Astrocyte of the spinal cord (primary cell): ENCODE results near the gene IGSF3.

ENCODE experiments used
- DNase-seq: peaks from one replicate; pipeline ENCODE4 v3.0.0; 2011; ENCODE audit warnings: low read depth, low spot score
- H3K4me3 ChIP-seq: 2 replicates; pipeline ENCODE4 v1.5.1; 2011; ENCODE audit warnings: low read depth, mild to moderate bottlenecking, low read length, moderate library complexity
- CTCF ChIP-seq: IDR thresholded peaks from 2 replicates; pipeline ENCODE4 v1.5.1; 2012; ENCODE audit warnings: low read depth, mild to moderate bottlenecking, low read length, inconsistent platforms
- in situ Hi-C: cut with HindIII; loops from 2 replicates; pipeline ENCODE4 v1.10.0; 2017; ENCODE audit warnings: low sequenced_read_pairs

The IGSF3 gene

GRCh38 chr1:116676291-116676690 is 8.8 kb upstream of the IGSF3 start:
- TF ChIP-seq CTCF = no peak
- DNase-seq = no peak
- no peak overlapping the region for H3K4me3 ChIP-seq

GRCh38 chr1:116674751-116675150 is 7.2 kb upstream of the IGSF3 start:
- no peak overlapping the region for H3K4me3 ChIP-seq
- in situ Hi-C loops = no loop called here
- no peak for DNase-seq
- no peak for TF ChIP-seq CTCF

More at GRCh38 chr1:116676291-116676690, 8.8 kb upstream of the IGSF3 start:
- in situ Hi-C loops = no loop called here

- no peak for TF ChIP-seq CTCF
- no peak overlapping the region for H3K4me3 ChIP-seq
- in situ Hi-C loops = no loop called here
- DNase-seq = no peak
These were observed 6.5 kb upstream of the IGSF3 start for GRCh38 chr1:116674011-116674531.

GRCh38 chr1:116671912-116672311 is 4.4 kb upstream of the IGSF3 start:
- in situ Hi-C loops = no loop called here
- TF ChIP-seq CTCF = no peak
- DNase-seq = no peak
- H3K4me3 ChIP-seq = no peak overlapping the region

- in situ Hi-C loops = no loop called here
- no peak for TF ChIP-seq CTCF
These were observed 3.7 kb upstream of the IGSF3 start for GRCh38 chr1:116671072-116671760.

GRCh38 chr1:116668277-116668676 is 744 bp upstream of the IGSF3 start:
- H3K4me3 ChIP-seq = no peak overlapping the region
- no peak for TF ChIP-seq CTCF
- no peak for DNase-seq
- in situ Hi-C loops = no loop called here

More at GRCh38 chr1:116671072-116671760, 3.7 kb upstream of the IGSF3 start:
- no peak overlapping the region for H3K4me3 ChIP-seq
- no peak for DNase-seq
